ENCODE measurements around the gene LANCL3.

- TF ChIP-seq ZNF837 (tag by site-specific recombination; IDR thresholded peaks at IDR 0.05) = no peak
- TF ChIP-seq ATF2 (tag by site-specific recombination; IDR thresholded peaks at IDR 0.05; ENCODE audit: low read depth) = no peak
- no peak for TF ChIP-seq TRIM28 (IDR thresholded peaks at IDR 0.05; ENCODE audit: borderline replicate concordance, low read length)
- TF ChIP-seq CTCF (tag by site-specific recombination; IDR thresholded peaks at IDR 0.05) = no peak
- no peak for TF ChIP-seq ZNF473 (tag by site-specific recombination; IDR thresholded peaks at IDR 0.05)
Measured at GRCh38 chrX:37627602-37628001, 56.1 kb downstream of the LANCL3 start.

Measured in HEK293 (cell line).